Measurements from ENCODE around the gene FAM107B. TPM values are rescaled to one million over a fixed set of nuclear protein-coding genes. Genes with fewer than 3 reads are reported as not detected.

Gene FAM107B
- total RNA-seq, 5 donors from 2014 or later (not counting 1 experiment from before 2014, with no cell fraction given): 175 to 298 (median 214) TPM

GRCh38 chr10:14621037-14621436 is 153.7 kb downstream of the FAM107B start:
- CTCF ChIA-PET: no interaction called here
- H3K27me3 Mint-ChIP-seq: no peaks in the 10 kb centered on the region

GRCh38 chr10:14618674-14619073 is 156.0 kb downstream of the FAM107B start:
- Mint-ChIP-seq H3K36me3 (no peaks in the 10 kb centered on the region), H3K9me3 (no peaks in the 10 kb centered on the region), H3K27me3 (no peaks in the 10 kb centered on the region), H3K4me1 (peaks cover 21 to 42% (median 25%) of the 10 kb centered on the region in 3 donors), H3K27ac (no peak overlapping the region), H3K4me3 (no peak overlapping the region)
- Histone ChIP-seq H3K27me3 (replicated peaks in 1 of 2; ENCODE audit: control insufficient read depth in 2 of 2, extremely low read depth in 1 of 2, insufficient read depth in 2 of 2, low read length in 1 of 2) (no peaks in the 10 kb centered on the region), H3K9me3 (no peaks in the 10 kb centered on the region), H3K36me3 (ENCODE audit: control insufficient read depth in 2 of 2, extremely low read depth in 1 of 2, insufficient read depth in 1 of 2, low read length in 1 of 2) (no peaks in the 10 kb centered on the region), H3K4me3 (ENCODE audit: control insufficient read depth in 1 of 2, extremely low read depth in 1 of 2, low read length in 1 of 2) (no peak overlapping the region), H3K4me1 (ENCODE audit: control insufficient read depth in 1 of 2, extremely low read depth in 1 of 2, insufficient read depth in 2 of 2, low read length in 2 of 2) (peaks cover 9 to 12% of the 10 kb centered on the region in 2 experiments), H3K27ac (ENCODE audit: low read length) (no peak overlapping the region)
- CTCF ChIA-PET: no interaction called here
- POLR2A ChIA-PET: no interaction called here
- no peak for DNase-seq
- no peak for ATAC-seq (replicated peaks in 1 of 4)
- 100% methylated on average over 6 of the region's 7 CpGs for WGBS (ENCODE audit: insufficient coverage)

More at GRCh38 chr10:14621037-14621436, 153.7 kb downstream of the FAM107B start:
- WGBS (ENCODE audit: insufficient coverage): no CpG with 5 or more reads among the region's 1 CpG
- POLR2A ChIA-PET: no interaction called here
- peaks cover 19 to 36% (median 29%) of the 10 kb centered on the region in 3 donors for H3K4me1 Mint-ChIP-seq
- ATAC-seq (replicated peaks in 1 of 4): no peak
- no peaks in the 10 kb centered on the region for H3K9me3 Mint-ChIP-seq
- H3K9me3 ChIP-seq: no peaks in the 10 kb centered on the region
- H3K27ac ChIP-seq (ENCODE audit: low read length): no peak overlapping the region
- no peak overlapping the region for H3K27ac Mint-ChIP-seq
- H3K4me3 ChIP-seq (ENCODE audit: control insufficient read depth in 1 of 2, extremely low read depth in 1 of 2, low read length in 1 of 2): no peak overlapping the region
- peaks cover 8 to 12% of the 10 kb centered on the region in 2 experiments for H3K4me1 ChIP-seq (ENCODE audit: control insufficient read depth in 1 of 2, extremely low read depth in 1 of 2, insufficient read depth in 2 of 2, low read length in 2 of 2)
- no peak overlapping the region for H3K4me3 Mint-ChIP-seq
- H3K27me3 ChIP-seq (replicated peaks in 1 of 2; ENCODE audit: control insufficient read depth in 2 of 2, extremely low read depth in 1 of 2, insufficient read depth in 2 of 2, low read length in 1 of 2): no peaks in the 10 kb centered on the region
- DNase-seq: no peak
- no peaks in the 10 kb centered on the region for H3K36me3 Mint-ChIP-seq
- no peaks in the 10 kb centered on the region for H3K36me3 ChIP-seq (ENCODE audit: control insufficient read depth in 2 of 2, extremely low read depth in 1 of 2, insufficient read depth in 1 of 2, low read length in 1 of 2)

DNA sequence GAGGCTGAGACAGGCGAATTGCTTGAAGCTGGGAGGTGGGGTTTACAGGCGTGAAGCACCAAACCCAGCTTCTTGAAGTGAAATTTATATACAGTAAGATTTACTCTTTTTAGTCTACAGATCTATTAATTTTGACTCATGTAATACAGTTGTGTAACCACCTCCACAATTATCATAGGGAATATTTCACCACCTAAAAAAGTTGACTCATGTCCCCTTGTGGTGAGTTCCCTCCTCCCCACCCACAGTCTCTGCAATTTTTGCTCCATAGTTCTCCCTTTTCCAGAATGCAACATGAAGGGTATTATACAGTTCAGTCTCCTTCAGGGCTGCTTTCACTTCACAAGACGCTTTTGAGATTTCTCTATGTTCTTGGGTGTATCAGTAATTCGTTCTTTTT is 156.8 kb downstream of the FAM107B start:
- H3K4me3 Mint-ChIP-seq: no peak overlapping the region
- ChIA-PET POLR2A (interaction anchor here in 1 of 2 donors (0.6 to 0.7 kb wide), 2 partner anchors 10 to 72 kb away, joined by 3 to 4 read pairs; no protein-coding TSS in a partner anchor), CTCF (interaction anchor here in 1 of 2 donors (0.6 kb wide), 1 partner anchor 59 kb away, joined by 3 read pairs; no protein-coding TSS in a partner anchor)
- peaks cover 9 to 12% of the 10 kb centered on the region in 2 experiments for H3K4me1 ChIP-seq (ENCODE audit: control insufficient read depth in 1 of 2, extremely low read depth in 1 of 2, insufficient read depth in 2 of 2, low read length in 2 of 2)
- no peak for ATAC-seq (replicated peaks in 1 of 4)
- no peak overlapping the region for H3K27ac Mint-ChIP-seq
- H3K36me3 Mint-ChIP-seq: no peaks in the 10 kb centered on the region
- no peaks in the 10 kb centered on the region for H3K27me3 Mint-ChIP-seq
- DNase-seq: no peak
- H3K9me3 Mint-ChIP-seq: no peaks in the 10 kb centered on the region
- H3K27ac ChIP-seq (ENCODE audit: low read length): no peak overlapping the region
- no peaks in the 10 kb centered on the region for H3K9me3 ChIP-seq
- H3K4me3 ChIP-seq (ENCODE audit: control insufficient read depth in 1 of 2, extremely low read depth in 1 of 2, low read length in 1 of 2): no peak overlapping the region
- H3K4me1 Mint-ChIP-seq: peaks cover 21 to 37% (median 25%) of the 10 kb centered on the region in 3 donors
- H3K36me3 ChIP-seq (ENCODE audit: control insufficient read depth in 2 of 2, extremely low read depth in 1 of 2, insufficient read depth in 1 of 2, low read length in 1 of 2): no peaks in the 10 kb centered on the region
- WGBS (ENCODE audit: insufficient coverage): no CpG with 5 or more reads among the region's 4 CpGs
- H3K27me3 ChIP-seq (replicated peaks in 1 of 2; ENCODE audit: control insufficient read depth in 2 of 2, extremely low read depth in 1 of 2, insufficient read depth in 2 of 2, low read length in 1 of 2): no peaks in the 10 kb centered on the region

- no peaks in the 10 kb centered on the region for H3K36me3 ChIP-seq (ENCODE audit: control insufficient read depth in 2 of 2, extremely low read depth in 1 of 2, insufficient read depth in 1 of 2, low read length in 1 of 2)
- ATAC-seq (replicated peaks in 1 of 4): peak in 1 of 4 experiments; percentile 29
- Mint-ChIP-seq H3K9me3 (no peaks in the 10 kb centered on the region), H3K4me1 (peaks cover 21 to 37% (median 25%) of the 10 kb centered on the region in 3 donors), H3K27me3 (no peaks in the 10 kb centered on the region), H3K36me3 (no peaks in the 10 kb centered on the region), H3K4me3 (peak overlapping the region in 1 of 3 donors; percentile 52), H3K27ac (peak overlapping the region; percentile 69 to 72)
- CTCF ChIA-PET: interaction anchor here in 1 of 2 donors (0.6 kb wide), 1 partner anchor 58 kb away, joined by 3 read pairs; no protein-coding TSS in a partner anchor
- no peaks in the 10 kb centered on the region for H3K9me3 ChIP-seq
- H3K27me3 ChIP-seq (replicated peaks in 1 of 2; ENCODE audit: control insufficient read depth in 2 of 2, extremely low read depth in 1 of 2, insufficient read depth in 2 of 2, low read length in 1 of 2): no peaks in the 10 kb centered on the region
- H3K4me3 ChIP-seq (ENCODE audit: control insufficient read depth in 1 of 2, extremely low read depth in 1 of 2, low read length in 1 of 2): no peak overlapping the region
- WGBS (ENCODE audit: insufficient coverage): 42% methylated on average over 5 of the region's 5 CpGs
- peaks cover 9 to 12% of the 10 kb centered on the region in 2 experiments for H3K4me1 ChIP-seq (ENCODE audit: control insufficient read depth in 1 of 2, extremely low read depth in 1 of 2, insufficient read depth in 2 of 2, low read length in 2 of 2)
- POLR2A ChIA-PET: interaction anchor here in 1 of 2 donors (0.6 to 0.7 kb wide), 2 partner anchors 9 to 72 kb away, joined by 3 to 4 read pairs; no protein-coding TSS in a partner anchor
- H3K27ac ChIP-seq (ENCODE audit: low read length): no peak overlapping the region
- DNase-seq: peak in 1 of 35 experiments; percentile 14
These were observed 157.6 kb downstream of the FAM107B start for GRCh38 chr10:14616955-14617730.

- no peaks in the 10 kb centered on the region for H3K9me3 ChIP-seq
- ChIA-PET POLR2A (interaction anchor here in 1 of 2 donors (0.6 to 1.1 kb wide), 2 partner anchors 21 to 78 kb away, joined by 3 to 4 read pairs; no protein-coding TSS in a partner anchor), CTCF (interaction anchor here in 1 of 2 donors (1.2 kb wide), 1 partner anchor 22 kb away, joined by 5 read pairs; no protein-coding TSS in a partner anchor)
- H3K4me3 ChIP-seq (ENCODE audit: control insufficient read depth in 1 of 2, extremely low read depth in 1 of 2, low read length in 1 of 2): no peak overlapping the region
- peaks cover 9 to 12% of the 10 kb centered on the region in 2 experiments for H3K4me1 ChIP-seq (ENCODE audit: control insufficient read depth in 1 of 2, extremely low read depth in 1 of 2, insufficient read depth in 2 of 2, low read length in 2 of 2)
- H3K27me3 Mint-ChIP-seq: no peaks in the 10 kb centered on the region
- peak overlapping the region in 1 of 3 donors; percentile 52 for H3K4me3 Mint-ChIP-seq
- H3K36me3 Mint-ChIP-seq: no peaks in the 10 kb centered on the region
- H3K27ac Mint-ChIP-seq: peak overlapping the region; percentile 69 to 72
- DNase-seq: no peak
- no peaks in the 10 kb centered on the region for H3K36me3 ChIP-seq (ENCODE audit: control insufficient read depth in 2 of 2, extremely low read depth in 1 of 2, insufficient read depth in 1 of 2, low read length in 1 of 2)
- no peak overlapping the region for H3K27ac ChIP-seq (ENCODE audit: low read length)
- H3K27me3 ChIP-seq (replicated peaks in 1 of 2; ENCODE audit: control insufficient read depth in 2 of 2, extremely low read depth in 1 of 2, insufficient read depth in 2 of 2, low read length in 1 of 2): no peaks in the 10 kb centered on the region
- WGBS (ENCODE audit: insufficient coverage): 67% methylated on average over 1 of the region's 2 CpGs
- no peaks in the 10 kb centered on the region for H3K9me3 Mint-ChIP-seq
- ATAC-seq (replicated peaks in 1 of 4): no peak
- peaks cover 21 to 30% (median 25%) of the 10 kb centered on the region in 3 donors for H3K4me1 Mint-ChIP-seq
These were observed 158.2 kb downstream of the FAM107B start for GRCh38 chr10:14616465-14616864.

DNA sequence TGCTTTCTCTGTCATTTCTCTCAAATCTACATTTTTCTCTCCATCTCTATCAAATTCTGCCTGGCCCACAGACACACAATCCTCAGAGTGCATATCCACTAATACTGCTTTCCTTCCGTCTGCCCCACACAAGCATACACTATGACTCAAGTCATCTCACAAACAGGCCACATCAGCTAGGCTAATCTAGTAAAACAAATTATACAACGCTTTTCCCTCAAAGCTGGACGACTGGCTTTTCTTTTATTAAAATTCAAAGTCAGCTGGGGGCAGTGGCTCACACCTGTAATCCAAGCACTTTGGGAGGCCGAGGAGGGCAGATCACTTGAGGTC is 161.1 kb downstream of the FAM107B start:
- Mint-ChIP-seq H3K4me1 (peaks cover 24 to 37% (median 26%) of the 10 kb centered on the region in 3 donors), H3K27me3 (no peaks in the 10 kb centered on the region), H3K36me3 (no peaks in the 10 kb centered on the region), H3K9me3 (no peaks in the 10 kb centered on the region), H3K27ac (no peak overlapping the region), H3K4me3 (no peak overlapping the region)
- no peaks in the 10 kb centered on the region for H3K27me3 ChIP-seq (replicated peaks in 1 of 2; ENCODE audit: control insufficient read depth in 2 of 2, extremely low read depth in 1 of 2, insufficient read depth in 2 of 2, low read length in 1 of 2)
- CTCF ChIA-PET: no interaction called here
- DNase-seq (no peak), ATAC-seq (replicated peaks in 1 of 4) (no peak)
- 88% methylated on average over 4 of the region's 4 CpGs for WGBS (ENCODE audit: insufficient coverage)
- no peak overlapping the region for H3K27ac ChIP-seq (ENCODE audit: low read length)
- no peaks in the 10 kb centered on the region for H3K36me3 ChIP-seq (ENCODE audit: control insufficient read depth in 2 of 2, extremely low read depth in 1 of 2, insufficient read depth in 1 of 2, low read length in 1 of 2)
- no peak overlapping the region for H3K4me3 ChIP-seq (ENCODE audit: control insufficient read depth in 1 of 2, extremely low read depth in 1 of 2, low read length in 1 of 2)
- no peaks in the 10 kb centered on the region for H3K9me3 ChIP-seq
- H3K4me1 ChIP-seq (ENCODE audit: control insufficient read depth in 1 of 2, extremely low read depth in 1 of 2, insufficient read depth in 2 of 2, low read length in 2 of 2): peaks cover 9 to 12% of the 10 kb centered on the region in 2 experiments
- POLR2A ChIA-PET: no interaction called here

Measured in T-cell (primary cell).